GDM1 (cell line): ENCODE measurements around the gene FAM50B.

Experiments used
- DNase-seq: peaks from one replicate; lab custom pipeline; 2025; lab: John Stamatoyannopoulos, UW

Gene FAM50B

DNA sequence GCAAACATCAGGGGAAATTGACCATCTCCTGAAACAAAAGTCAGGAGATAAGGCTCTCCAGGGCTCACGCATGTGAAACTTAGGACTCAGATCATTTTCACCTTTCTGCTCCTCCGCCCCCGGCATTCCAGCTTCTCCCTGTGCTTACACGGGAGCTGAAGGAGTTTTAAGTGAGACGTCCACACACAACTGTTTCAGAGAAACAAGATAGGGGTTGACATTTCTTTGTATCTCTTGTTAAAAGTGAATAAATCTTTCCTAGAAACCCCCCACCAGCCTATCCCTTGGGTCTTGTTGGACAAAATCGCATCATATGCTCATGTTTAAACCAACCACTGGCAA is 46.1 kb downstream of the FAM50B start:
- no peak for DNase-seq

DNA sequence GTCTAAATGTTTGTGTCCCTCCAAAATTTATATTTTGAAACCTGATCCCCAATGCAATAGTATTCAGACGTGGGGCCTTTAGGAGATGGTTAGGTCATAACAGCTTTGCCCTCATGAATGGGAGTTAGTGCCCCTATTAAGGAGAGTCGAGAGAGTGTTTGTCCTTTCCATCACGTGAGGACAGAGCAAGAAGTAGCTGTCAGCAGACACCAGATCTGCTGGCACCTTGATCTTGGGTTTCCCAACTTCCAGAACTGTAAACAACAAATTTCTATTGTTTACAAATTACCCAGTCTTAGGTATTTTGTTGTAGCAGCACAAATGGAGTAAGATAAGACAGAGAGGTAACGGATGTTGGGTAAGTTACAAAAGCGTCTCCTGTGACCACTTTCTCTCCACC is 46.6 kb downstream of the FAM50B start:
- no peak for DNase-seq

DNA sequence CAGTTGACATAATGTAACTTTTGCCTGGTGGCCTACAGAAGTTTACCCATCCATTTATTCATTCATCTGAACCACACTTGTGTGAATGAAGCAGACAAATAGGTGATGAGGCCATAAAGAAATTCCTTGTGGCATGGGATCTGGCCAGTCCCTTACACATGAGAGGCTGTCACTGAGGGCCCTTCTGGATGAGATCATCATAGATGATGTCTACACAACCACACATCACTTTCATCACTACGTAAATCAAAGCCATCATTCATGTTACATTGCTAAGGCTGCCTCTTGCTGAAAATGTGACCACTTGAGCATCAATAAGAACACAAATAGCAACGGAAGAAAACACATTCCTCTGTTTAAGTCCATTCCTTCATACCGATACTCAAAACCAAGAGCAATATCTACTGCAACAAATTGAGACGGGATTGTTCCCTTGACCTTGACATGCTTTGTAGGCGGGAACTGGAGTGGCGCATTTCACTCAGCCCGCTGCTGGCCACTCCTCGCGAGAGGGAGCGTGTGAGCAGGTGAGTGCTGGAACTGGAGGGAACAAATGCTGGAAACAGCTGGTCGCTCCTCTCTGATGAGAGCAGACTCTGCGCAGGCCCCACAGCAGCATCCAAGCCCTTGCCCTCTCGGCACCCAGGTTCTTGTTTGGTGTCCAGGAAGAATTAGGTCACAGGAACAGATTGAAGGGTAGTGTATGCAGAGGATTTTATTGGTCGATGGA is 49.3 kb downstream of the FAM50B start:
- no peak for DNase-seq

GRCh38 chr6:3899061-3899460 is 49.9 kb downstream of the FAM50B start:
- no peak for DNase-seq

GRCh38 chr6:3899970-3900439 is 50.8 kb downstream of the FAM50B start:
- no peak for DNase-seq
